ENCODE measurements around the gene GNAQ. TPM values are rescaled to one million over a fixed set of nuclear protein-coding genes. Genes with fewer than 3 reads are reported as not detected.

The GNAQ gene
- total and polyA plus RNA-seq, 2 donors (not counting 1 experiment from before 2014, with no cell fraction given): 0.60 to 1.4 TPM

DNA sequence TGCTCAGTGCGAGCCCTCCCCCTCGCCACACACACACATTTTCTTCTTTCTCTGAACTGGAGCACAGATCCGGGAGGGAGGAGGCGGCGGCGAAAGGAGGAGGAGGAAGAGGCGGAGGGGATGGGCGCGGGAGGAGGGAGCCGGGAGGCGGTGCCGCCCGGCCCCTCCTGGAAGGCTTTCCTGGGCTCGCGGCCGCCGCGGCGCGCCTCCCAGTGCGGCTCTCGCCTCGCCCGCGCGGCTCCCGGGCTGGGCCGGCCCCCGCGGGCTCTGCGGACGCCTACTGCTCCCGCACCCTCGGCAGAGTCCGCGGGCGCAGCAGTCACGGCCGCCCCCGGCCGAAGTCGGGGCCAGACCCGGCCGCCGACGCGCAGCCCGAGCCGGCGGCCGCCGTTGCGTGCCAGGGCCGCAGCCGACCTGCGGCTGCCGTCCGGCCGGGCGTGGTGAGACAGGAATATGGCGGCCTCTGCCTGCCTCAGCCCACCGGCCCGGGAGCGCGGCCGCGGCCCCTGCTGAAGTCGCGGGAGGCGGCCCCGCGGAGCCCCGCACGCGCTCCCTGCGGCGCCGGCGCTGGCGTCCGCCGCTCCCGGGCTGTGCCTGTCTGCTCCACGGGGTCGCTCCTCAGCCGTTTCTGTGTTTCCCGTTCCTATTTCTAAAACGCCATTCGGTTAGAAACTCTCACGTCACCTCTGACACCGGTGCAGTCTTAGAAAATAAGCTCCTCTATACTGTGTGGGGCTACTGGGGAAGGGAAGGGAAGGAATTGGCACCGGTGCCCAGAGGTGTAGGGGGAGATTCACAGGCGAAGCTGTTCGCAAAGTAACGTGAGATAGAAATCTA, 500 bp upstream of the GNAQ start:
- Histone ChIP-seq H3K9ac (ENCODE audit: low read length) (peak overlapping the region; percentile 44), H3K27me3 (replicated peaks in 1 of 4; ENCODE audit: control extremely low read depth in 1 of 4, control insufficient read depth in 3 of 4, insufficient read depth in 4 of 4, low read length in 3 of 4) (peaks cover 0 to 54% (median 50%) of the 10 kb centered on the region in 4 experiments), H3K36me3 (replicated peaks in 1 of 2; ENCODE audit: control extremely low read depth in 1 of 2, control insufficient read depth in 1 of 2, extremely low read depth in 1 of 2, insufficient read depth in 2 of 2, low read length in 1 of 2) (no peaks in the 10 kb centered on the region), H3K4me1 (ENCODE audit: control insufficient read depth in 2 of 2, insufficient read depth in 2 of 2, low read length in 2 of 2) (peaks cover 25 to 26% of the 10 kb centered on the region in 2 donors), H3K4me3 (ENCODE audit: control extremely low read depth in 1 of 5, extremely low read depth in 1 of 5, insufficient read depth in 1 of 5, low read depth in 2 of 5, low read length in 4 of 5) (peak overlapping the region; percentile 15 to 56 (median 51)), H3K4me2 (replicated peaks; ENCODE audit: low read depth, low read length, poor library complexity, severe bottlenecking) (peak overlapping the region; percentile 80), H3K79me2 (ENCODE audit: control insufficient read depth, insufficient read depth, low read length) (no peaks in the 10 kb centered on the region), H3K9me3 (ENCODE audit: control extremely low read depth in 1 of 3, control insufficient read depth in 2 of 3, insufficient read depth in 1 of 3, low read length in 2 of 3) (peaks cover 0 to 5% (median 0%) of the 10 kb centered on the region in 3 donors), H2AFZ (ENCODE audit: insufficient read depth, low read depth, low read length, poor library complexity, severe bottlenecking) (peak overlapping the region; percentile 46), H3K27ac (ENCODE audit: low read length in 2 of 2) (no peak overlapping the region), H4K20me1 (ENCODE audit: control insufficient read depth, insufficient read depth, low read length, poor library complexity, severe bottlenecking) (no peaks in the 10 kb centered on the region)
- DNase-seq: peak; percentile 58
- Mint-ChIP-seq H3K9me3 (ENCODE audit: insufficient read depth) (no peaks in the 10 kb centered on the region), H3K4me1 (peaks cover 23% of the 10 kb centered on the region), H3K4me3 (peak overlapping the region; percentile 88), H3K27me3 (peaks cover 72% of the 10 kb centered on the region), H3K27ac (no peak overlapping the region)
- ChIA-PET POLR2A (no interaction called here), CTCF (no interaction called here)
- TF ChIP-seq EZH2 (IDR thresholded peaks at IDR 0.05; ENCODE audit: borderline replicate concordance, insufficient read depth, low read depth, low read length, poor library complexity, severe bottlenecking): peak; percentile 95
- TF ChIP-seq, protein P1, sequence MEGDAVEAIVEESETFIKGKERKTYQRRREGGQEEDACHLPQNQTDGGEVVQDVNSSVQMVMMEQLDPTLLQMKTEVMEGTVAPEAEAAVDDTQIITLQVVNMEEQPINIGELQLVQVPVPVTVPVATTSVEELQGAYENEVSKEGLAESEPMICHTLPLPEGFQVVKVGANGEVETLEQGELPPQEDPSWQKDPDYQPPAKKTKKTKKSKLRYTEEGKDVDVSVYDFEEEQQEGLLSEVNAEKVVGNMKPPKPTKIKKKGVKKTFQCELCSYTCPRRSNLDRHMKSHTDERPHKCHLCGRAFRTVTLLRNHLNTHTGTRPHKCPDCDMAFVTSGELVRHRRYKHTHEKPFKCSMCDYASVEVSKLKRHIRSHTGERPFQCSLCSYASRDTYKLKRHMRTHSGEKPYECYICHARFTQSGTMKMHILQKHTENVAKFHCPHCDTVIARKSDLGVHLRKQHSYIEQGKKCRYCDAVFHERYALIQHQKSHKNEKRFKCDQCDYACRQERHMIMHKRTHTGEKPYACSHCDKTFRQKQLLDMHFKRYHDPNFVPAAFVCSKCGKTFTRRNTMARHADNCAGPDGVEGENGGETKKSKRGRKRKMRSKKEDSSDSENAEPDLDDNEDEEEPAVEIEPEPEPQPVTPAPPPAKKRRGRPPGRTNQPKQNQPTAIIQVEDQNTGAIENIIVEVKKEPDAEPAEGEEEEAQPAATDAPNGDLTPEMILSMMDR (IDR thresholded peaks at IDR 0.05): no peak
- 3% methylated on average over 83 of the region's 95 CpGs for WGBS (ENCODE audit: insufficient coverage)
- ATAC-seq (ENCODE audit: low read depth): peak; percentile 25
- intact Hi-C loops (cut with micrococcal nuclease): loop anchor here (5.0 to 10.0 kb wide), 2 partner anchors 183 to 855 kb away; partner anchors contain the start of gene VPS13A

Data from B cell (primary cell).